Testis (tissue), 3 donors: ENCODE measurements around the gene DPPA2. TPM values are rescaled to one million over a fixed set of nuclear protein-coding genes. Genes with fewer than 3 reads are reported as not detected.

Experiments used
- DNase-seq: peaks from one replicate; pipeline ENCODE4 v3.0.0-alpha.2; 2019
- H3K27ac ChIP-seq, 2 donors: fragments of 200-600 bp; sonication (generic); one replicate each; pipeline ENCODE4 v1.5.1; 2019
- H3K27me3 ChIP-seq: fragments of 200-600 bp; sonication (generic); one replicate; pipeline ENCODE4 v1.5.1; 2019
- H3K36me3 ChIP-seq: fragments of 200-600 bp; sonication (generic); one replicate; pipeline ENCODE4 v1.5.1; 2017; ENCODE audit warnings: low read depth; ENCODE audit errors: missing control alignments
- H3K4me1 ChIP-seq: fragments of 200-600 bp; sonication (generic); one replicate; pipeline ENCODE4 v1.5.1; 2019
- H3K4me3 ChIP-seq, 2 donors: fragments of 200-600 bp; sonication (generic); one replicate each; pipeline ENCODE4 v1.5.1; 2017 to 2019
- H3K9me3 ChIP-seq: fragments of 200-600 bp; sonication (generic); one replicate; pipeline ENCODE4 v1.5.1; 2017
- CTCF ChIP-seq, 3 experiments: fragments of 450-650 bp in 2 of 3; fragments of 200-600 bp in 1 of 3; sonication (generic) in 1 of 3; IDR thresholded peaks; one replicate each; pipeline ENCODE4 v1.5.1; 2016 to 2019; ENCODE audit warnings: antibody characterized with exemption in 3 of 3, mild to moderate bottlenecking in 2 of 3, moderate library complexity in 1 of 3
- POLR2A ChIP-seq: fragments of 450-650 bp; IDR thresholded peaks from one replicate; pipeline ENCODE4 v1.6.1; 2017; ENCODE audit warnings: antibody characterized with exemption, mild to moderate bottlenecking, moderate library complexity
- WGBS, 2 donors: methylation state at CpG; one replicate each; pipeline ENCODE4 v1.1.5; 2018; 5-methylcytosine and 5-hydroxymethylcytosine counted together
- intact Hi-C: fragments of 100-400 bp; cut with DNase I; formaldehyde crosslinking; loops from one replicate; pipeline ENCODE4 v1.15.1; 2023; ENCODE audit warnings: low total_unique reads
- polyA plus RNA-seq: library from polyadenylated mRNA; stranded (reverse); fragments of 350-450 nt; fragmentation: Illumina TruSeq; extraction: RNeasy Lipid Tissue Mini Kit (QIAGEN cat#74804); gene quantifications from one replicate; pipeline ENCODE4 v1.2.3, GENCODE V29; 2014; ENCODE audit warnings: low read depth, low replicate concordance; ENCODE audit not compliant: insufficient read depth
- total RNA-seq, 2 donors: library from RNA; depleted of rRNA; stranded (reverse); fragments of >200 nt; gene quantifications; one replicate each; pipeline ENCODE4 v1.2.3, GENCODE V29; 2016

The DPPA2 gene
- total and polyA plus RNA-seq, 3 donors from 2014 or later = 4.9 to 10.2 (median 6.6) TPM

GRCh38 chr3:109356442-109357155 is 40.3 kb upstream of the DPPA2 start:
- H3K9me3 ChIP-seq = no peaks in the 10 kb centered on the region
- no peaks in the 10 kb centered on the region for H3K36me3 ChIP-seq
- no peak overlapping the region for H3K27ac ChIP-seq
- H3K4me3 ChIP-seq = no peak overlapping the region
- H3K27me3 ChIP-seq = no peaks in the 10 kb centered on the region
- H3K4me1 ChIP-seq = no peaks in the 10 kb centered on the region
- TF ChIP-seq CTCF (IDR thresholded peaks at IDR 0.05) (no peak), POLR2A (no peak)
- WGBS, 2 donors = 82 to 87% methylated on average over 3 of the region's 3 CpGs
- intact Hi-C loops = no loop called here
- DNase-seq = no peak

- Histone ChIP-seq H3K36me3 (no peaks in the 10 kb centered on the region), H3K4me3 (no peak overlapping the region), H3K4me1 (no peaks in the 10 kb centered on the region), H3K27me3 (no peaks in the 10 kb centered on the region), H3K27ac (no peak overlapping the region), H3K9me3 (no peaks in the 10 kb centered on the region)
- 66 to 73% methylated on average over 8 of the region's 8 CpGs for WGBS, 2 donors
- DNase-seq = no peak
- intact Hi-C loops = no loop called here
- no peak for TF ChIP-seq CTCF (IDR thresholded peaks at IDR 0.05)
- no peak for TF ChIP-seq POLR2A
Observed at GRCh38 chr3:109355625-109356441, 39.5 kb upstream of the DPPA2 start.

- H3K36me3 ChIP-seq = no peaks in the 10 kb centered on the region
- H3K4me1 ChIP-seq = no peaks in the 10 kb centered on the region
- TF ChIP-seq POLR2A (no peak), CTCF (IDR thresholded peaks at IDR 0.05) (no peak)
- intact Hi-C loops = no loop called here
- no peak for DNase-seq
- WGBS, 2 donors = 47 to 56% methylated on average over 2 of the region's 2 CpGs
- H3K9me3 ChIP-seq = no peaks in the 10 kb centered on the region
- no peaks in the 10 kb centered on the region for H3K27me3 ChIP-seq
- no peak overlapping the region for H3K27ac ChIP-seq
- H3K4me3 ChIP-seq = no peak overlapping the region
Observed at GRCh38 chr3:109353057-109353456, 36.7 kb upstream of the DPPA2 start.

- no peaks in the 10 kb centered on the region for H3K4me1 ChIP-seq
- intact Hi-C loops = no loop called here
- no peaks in the 10 kb centered on the region for H3K9me3 ChIP-seq
- no peak overlapping the region for H3K4me3 ChIP-seq
- no peak overlapping the region for H3K27ac ChIP-seq
- H3K36me3 ChIP-seq = no peaks in the 10 kb centered on the region
- no peak for DNase-seq
- TF ChIP-seq CTCF (IDR thresholded peaks at IDR 0.05) (no peak), POLR2A (no peak)
- H3K27me3 ChIP-seq = no peaks in the 10 kb centered on the region
Observed at GRCh38 chr3:109351231-109351630, 34.9 kb upstream of the DPPA2 start.
